Retinal pigment epithelial cell (primary cell): ENCODE measurements around the gene GLS.

Experiments used
- DNase-seq: peaks from one replicate; pipeline ENCODE4 v3.0.0-alpha.2; 2010; ENCODE audit warnings: low read depth
- H3K4me3 ChIP-seq: 2 replicates; pipeline ENCODE4 v1.5.1; 2011; ENCODE audit warnings: mild to moderate bottlenecking, low read length, control low read depth, moderate library complexity
- CTCF ChIP-seq: conservative IDR thresholded peaks from 2 replicates; pipeline ENCODE4 v1.5.1; 2011; ENCODE audit warnings: low read depth, low read length, control low read depth, inconsistent platforms

GLS gene

GRCh38 chr2:190838492-190838910, 42.1 kb upstream of the GLS start:
- no peak overlapping the region for H3K4me3 ChIP-seq
- no peak for TF ChIP-seq CTCF
- DNase-seq: no peak

- no peak for DNase-seq
- H3K4me3 ChIP-seq: no peak overlapping the region
- no peak for TF ChIP-seq CTCF
Observed at GRCh38 chr2:190840569-190841172, 40.0 kb upstream of the GLS start.

GRCh38 chr2:190841707-190842505, 38.7 kb upstream of the GLS start:
- TF ChIP-seq CTCF: no peak
- no peak for DNase-seq
- no peak overlapping the region for H3K4me3 ChIP-seq

GRCh38 chr2:190842606-190843104, 38.0 kb upstream of the GLS start:
- no peak overlapping the region for H3K4me3 ChIP-seq
- no peak for DNase-seq
- no peak for TF ChIP-seq CTCF

- no peak for DNase-seq
- no peak for TF ChIP-seq CTCF
- no peak overlapping the region for H3K4me3 ChIP-seq
Observed at GRCh38 chr2:190843890-190844699, 36.5 kb upstream of the GLS start.

GRCh38 chr2:190844700-190845401, 35.8 kb upstream of the GLS start:
- no peak for DNase-seq
- H3K4me3 ChIP-seq: no peak overlapping the region
- TF ChIP-seq CTCF: no peak
